Measurements from ENCODE around the gene AEBP1.

The AEBP1 gene

GRCh38 chr7:44073664-44074348 lies 30.3 kb upstream of the AEBP1 start:
- Histone ChIP-seq H3K9me3 (ENCODE audit: insufficient read depth, low read length, severe bottlenecking) (no peaks in the 10 kb centered on the region), H3K9ac (ENCODE audit: low read depth, low read length) (no peak overlapping the region), H3K27ac (ENCODE audit: low read length) (no peak overlapping the region), H3K4me1 (ENCODE audit: insufficient read depth, low read length) (peaks cover 14% of the 10 kb centered on the region), H3K4me3 (ENCODE audit: low read depth in 1 of 2, low read length in 2 of 2) (no peak overlapping the region), H4K20me1 (ENCODE audit: insufficient read depth, low read length) (peaks cover 8% of the 10 kb centered on the region; the same call in 1 of the 2 replicates), H3K27me3 (ENCODE audit: insufficient read depth, low read length, poor library complexity) (no peaks in the 10 kb centered on the region), H3K36me3 (ENCODE audit: insufficient read depth, low read length) (peaks cover 67% of the 10 kb centered on the region), H2AFZ (ENCODE audit: low read depth, low read length) (no peak overlapping the region), H3K79me2 (ENCODE audit: insufficient read depth, low read length) (0 out of 2 replicates have a peak, but pooled peaks cover 6% of the 10 kb centered on the region), H3K4me2 (ENCODE audit: insufficient read depth, low read length) (no peak overlapping the region)
- TF ChIP-seq CTCF (IDR thresholded peaks at IDR 0.05; ENCODE audit: borderline replicate concordance, extremely low read depth, low read length, poor library complexity, severe bottlenecking) (no peak), EZH2 (IDR thresholded peaks at IDR 0.05; ENCODE audit: borderline replicate concordance, low read depth, low read length, severe bottlenecking) (no peak)
- DNase-seq = no peak
- ATAC-seq (ENCODE audit: insufficient read depth, low read depth) = no peak

GRCh38 chr7:44074349-44074695 lies 29.8 kb upstream of the AEBP1 start:
- TF ChIP-seq EZH2 (IDR thresholded peaks at IDR 0.05; ENCODE audit: borderline replicate concordance, low read depth, low read length, severe bottlenecking) (no peak), CTCF (IDR thresholded peaks at IDR 0.05; ENCODE audit: borderline replicate concordance, extremely low read depth, low read length, poor library complexity, severe bottlenecking) (no peak)
- Histone ChIP-seq H3K9me3 (ENCODE audit: insufficient read depth, low read length, severe bottlenecking) (no peaks in the 10 kb centered on the region), H3K27ac (ENCODE audit: low read length) (no peak overlapping the region), H3K27me3 (ENCODE audit: insufficient read depth, low read length, poor library complexity) (no peaks in the 10 kb centered on the region), H3K4me2 (ENCODE audit: insufficient read depth, low read length) (no peak overlapping the region), H2AFZ (ENCODE audit: low read depth, low read length) (no peak overlapping the region), H3K36me3 (ENCODE audit: insufficient read depth, low read length) (peaks cover 72% of the 10 kb centered on the region), H4K20me1 (ENCODE audit: insufficient read depth, low read length) (peaks cover 9% of the 10 kb centered on the region; the same call in 1 of the 2 replicates), H3K4me1 (ENCODE audit: insufficient read depth, low read length) (peaks cover 19% of the 10 kb centered on the region), H3K4me3 (ENCODE audit: low read depth in 1 of 2, low read length in 2 of 2) (no peak overlapping the region), H3K79me2 (ENCODE audit: insufficient read depth, low read length) (0 out of 2 replicates have a peak, but pooled peaks cover 6% of the 10 kb centered on the region), H3K9ac (ENCODE audit: low read depth, low read length) (no peak overlapping the region)
- no peak for ATAC-seq (ENCODE audit: insufficient read depth, low read depth)
- DNase-seq = no peak

- no peak for DNase-seq
- ATAC-seq (ENCODE audit: insufficient read depth, low read depth) = no peak
- peak overlapping the region; percentile 18; the same call in 1 of the 2 replicates for H3K27ac ChIP-seq (ENCODE audit: low read length)
- H3K4me1 ChIP-seq (ENCODE audit: insufficient read depth, low read length) = peaks cover 31% of the 10 kb centered on the region
- H3K79me2 ChIP-seq (ENCODE audit: insufficient read depth, low read length) = peaks cover 16% of the 10 kb centered on the region
- peaks cover 84% of the 10 kb centered on the region for H3K36me3 ChIP-seq (ENCODE audit: insufficient read depth, low read length)
- H3K9ac ChIP-seq (ENCODE audit: low read depth, low read length) = no peak overlapping the region
- no peak overlapping the region for H3K4me2 ChIP-seq (ENCODE audit: insufficient read depth, low read length)
- no peak for TF ChIP-seq CTCF (IDR thresholded peaks at IDR 0.05; ENCODE audit: borderline replicate concordance, extremely low read depth, low read length, poor library complexity, severe bottlenecking)
- no peak overlapping the region for H2AFZ ChIP-seq (ENCODE audit: low read depth, low read length)
- H3K27me3 ChIP-seq (ENCODE audit: insufficient read depth, low read length, poor library complexity) = no peaks in the 10 kb centered on the region
- H4K20me1 ChIP-seq (ENCODE audit: insufficient read depth, low read length) = peaks cover 9% of the 10 kb centered on the region; the same call in 1 of the 2 replicates
- no peaks in the 10 kb centered on the region for H3K9me3 ChIP-seq (ENCODE audit: insufficient read depth, low read length, severe bottlenecking)
- no peak overlapping the region for H3K4me3 ChIP-seq (ENCODE audit: low read depth in 1 of 2, low read length in 2 of 2)
Observed at GRCh38 chr7:44075296-44076075, 28.7 kb upstream of the AEBP1 start.

All from DND-41 (cell line).